ENCODE data around the gene RTP1. TPM values are rescaled to one million over a fixed set of nuclear protein-coding genes. Genes with fewer than 3 reads are reported as not detected.

RTP1 gene
- total RNA-seq, 2 experiments from 2014 or later = not detected

- H3K9me3 ChIP-seq (ENCODE audit: low read length) = no peaks in the 10 kb centered on the region; the same call in 1 of the 2 replicates
- peaks cover 40% of the 10 kb centered on the region for H3K4me1 ChIP-seq (ENCODE audit: insufficient read depth, low read length, poor library complexity, severe bottlenecking)
- POLR2A ChIA-PET = interaction anchor here (1.6 kb wide), 1 partner anchor 14 kb away, joined by 5 read pairs; no protein-coding TSS in a partner anchor
- H2AFZ ChIP-seq (ENCODE audit: low read length) = no peak overlapping the region
- no peaks in the 10 kb centered on the region for H3K9me2 ChIP-seq (ENCODE audit: insufficient read depth, low read length)
- no peak overlapping the region for H3K4me3 ChIP-seq (ENCODE audit: low read depth, low read length, poor library complexity, severe bottlenecking)
- H3K4me2 ChIP-seq (ENCODE audit: low read length) = no peak overlapping the region
- CTCF ChIA-PET (ENCODE audit: unreplicated experiment) = no interaction called here
- no peak overlapping the region for H3K27ac ChIP-seq (ENCODE audit: low read depth, low read length, poor library complexity, severe bottlenecking)
- H3K79me2 ChIP-seq (ENCODE audit: insufficient read depth, low read depth, low read length) = no peaks in the 10 kb centered on the region
- no peaks in the 10 kb centered on the region for H4K20me1 ChIP-seq (ENCODE audit: insufficient read depth, low read length)
- intact Hi-C loops (cut with micrococcal nuclease; ENCODE audit: unreplicated experiment) = no loop called here
- no peaks in the 10 kb centered on the region for H3K36me3 ChIP-seq (ENCODE audit: insufficient read depth, low read length)
- no peak for DNase-seq (ENCODE audit: low spot score)
- no TSS peak for BruUV-seq (replicated peaks)
- TF ChIP-seq EZH2phosphoT487 (IDR thresholded peaks at IDR 0.05; ENCODE audit: borderline replicate concordance, low read depth, low read length) (no peak), CTCF (conservative IDR thresholded peaks at IDR 0.05; ENCODE audit: low read length) (no peak)
Measured at GRCh38 chr3:187186801-187187421, 10.4 kb upstream of the RTP1 start.

GRCh38 chr3:187188931-187189330 is 8.4 kb upstream of the RTP1 start:
- Histone ChIP-seq H3K27ac (ENCODE audit: low read depth, low read length, poor library complexity, severe bottlenecking) (peak overlapping the region; percentile 13), H3K9me2 (ENCODE audit: insufficient read depth, low read length) (no peaks in the 10 kb centered on the region), H3K4me3 (ENCODE audit: low read depth, low read length, poor library complexity, severe bottlenecking) (no peak overlapping the region), H4K20me1 (ENCODE audit: insufficient read depth, low read length) (no peaks in the 10 kb centered on the region), H2AFZ (ENCODE audit: low read length) (no peak overlapping the region), H3K36me3 (ENCODE audit: insufficient read depth, low read length) (no peaks in the 10 kb centered on the region), H3K4me2 (ENCODE audit: low read length) (peak overlapping the region; percentile 56), H3K4me1 (ENCODE audit: insufficient read depth, low read length, poor library complexity, severe bottlenecking) (peaks cover 40% of the 10 kb centered on the region), H3K79me2 (ENCODE audit: insufficient read depth, low read depth, low read length) (no peaks in the 10 kb centered on the region), H3K9me3 (ENCODE audit: low read length) (no peaks in the 10 kb centered on the region; the same call in 1 of the 2 replicates)
- no TSS peak for BruUV-seq (replicated peaks)
- DNase-seq (ENCODE audit: low spot score) = peak; percentile 68
- ChIA-PET CTCF (ENCODE audit: unreplicated experiment) (no interaction called here), POLR2A (interaction anchor here (0.7 to 1.6 kb wide), 6 partner anchors 9 to 87 kb away, joined by 3 to 8 read pairs (median 4); partner anchors contain the start of genes RPL39L and RTP1)
- intact Hi-C loops (cut with micrococcal nuclease; ENCODE audit: unreplicated experiment) = no loop called here
- TF ChIP-seq EZH2phosphoT487 (IDR thresholded peaks at IDR 0.05; ENCODE audit: borderline replicate concordance, low read depth, low read length) = no peak

GRCh38 chr3:187191271-187191670 is 6.0 kb upstream of the RTP1 start:
- POLR2A ChIA-PET = interaction anchor here (0.6 kb wide), 1 partner anchor 659 kb away, joined by 3 read pairs; no protein-coding TSS in a partner anchor
- Histone ChIP-seq H3K4me2 (ENCODE audit: low read length) (no peak overlapping the region), H2AFZ (ENCODE audit: low read length) (no peak overlapping the region), H3K9me3 (ENCODE audit: low read length) (no peaks in the 10 kb centered on the region; the same call in 1 of the 2 replicates), H3K36me3 (ENCODE audit: insufficient read depth, low read length) (no peaks in the 10 kb centered on the region), H4K20me1 (ENCODE audit: insufficient read depth, low read length) (no peaks in the 10 kb centered on the region), H3K4me1 (ENCODE audit: insufficient read depth, low read length, poor library complexity, severe bottlenecking) (peaks cover 40% of the 10 kb centered on the region), H3K4me3 (ENCODE audit: low read depth, low read length, poor library complexity, severe bottlenecking) (no peak overlapping the region), H3K79me2 (ENCODE audit: insufficient read depth, low read depth, low read length) (no peaks in the 10 kb centered on the region), H3K9me2 (ENCODE audit: insufficient read depth, low read length) (no peaks in the 10 kb centered on the region), H3K27ac (ENCODE audit: low read depth, low read length, poor library complexity, severe bottlenecking) (no peak overlapping the region)
- CTCF ChIA-PET (ENCODE audit: unreplicated experiment) = interaction anchor here (0.6 kb wide), 1 partner anchor 265 kb away, joined by 3 read pairs; no protein-coding TSS in a partner anchor
- BruUV-seq (replicated peaks) = no TSS peak
- no peak for DNase-seq (ENCODE audit: low spot score)
- TF ChIP-seq EZH2phosphoT487 (IDR thresholded peaks at IDR 0.05; ENCODE audit: borderline replicate concordance, low read depth, low read length) (no peak), CTCF (conservative IDR thresholded peaks at IDR 0.05; ENCODE audit: low read length) (no peak)
- intact Hi-C loops (cut with micrococcal nuclease; ENCODE audit: unreplicated experiment) = no loop called here
